HG03442 (cell line): Measurements from ENCODE around the gene ZFHX3.

ENCODE experiments used
- ATAC-seq: cut with Tn5 transposase; IDR thresholded peaks from one replicate; pipeline ENCODE4 v1.9.1; 2021; ENCODE audit warnings: mild to moderate bottlenecking, moderate library complexity; ENCODE audit not compliant: unreplicated experiment

The ZFHX3 gene

GRCh38 chr16:72857834-72858664, 189.9 kb downstream of the ZFHX3 start:
- ATAC-seq, result no peak

- ATAC-seq, result no peak
Observed at GRCh38 chr16:72856797-72857196, 191.1 kb downstream of the ZFHX3 start.

DNA sequence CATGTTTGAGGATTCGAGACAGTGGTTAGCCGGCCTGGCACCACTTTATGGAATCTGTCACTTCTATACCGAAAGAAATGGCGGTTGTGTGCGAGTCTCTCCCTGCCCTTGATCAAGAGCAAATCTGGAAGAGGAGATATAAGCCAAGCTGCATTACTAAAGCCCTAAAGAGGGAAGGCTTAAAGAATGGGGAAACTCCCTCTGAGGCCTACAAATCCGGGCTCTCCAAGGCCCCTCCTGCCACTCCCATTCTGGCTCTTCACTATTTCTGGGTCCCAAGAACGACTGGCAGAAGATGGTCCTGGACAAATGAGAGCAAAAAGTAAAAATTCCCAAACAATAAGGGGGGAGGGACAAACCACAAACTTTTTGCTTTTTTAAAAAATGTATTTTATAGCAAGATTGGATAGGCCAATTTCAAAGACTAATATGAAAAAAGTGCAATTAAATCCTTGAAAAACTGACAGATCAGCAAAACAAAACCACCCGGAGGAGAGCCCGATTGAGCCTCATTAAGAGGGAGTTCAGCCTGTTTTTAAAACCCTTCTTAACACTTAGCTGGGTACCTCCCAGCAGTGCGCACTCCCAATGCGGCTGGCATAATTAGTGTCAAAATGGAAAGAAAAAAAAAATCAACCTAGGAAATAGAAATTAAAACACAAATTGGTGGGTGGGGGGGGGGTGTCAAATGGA, 193.5 kb downstream of the ZFHX3 start:
- no peak for ATAC-seq

GRCh38 chr16:72853575-72854266, 194.2 kb downstream of the ZFHX3 start:
- ATAC-seq, result no peak

DNA sequence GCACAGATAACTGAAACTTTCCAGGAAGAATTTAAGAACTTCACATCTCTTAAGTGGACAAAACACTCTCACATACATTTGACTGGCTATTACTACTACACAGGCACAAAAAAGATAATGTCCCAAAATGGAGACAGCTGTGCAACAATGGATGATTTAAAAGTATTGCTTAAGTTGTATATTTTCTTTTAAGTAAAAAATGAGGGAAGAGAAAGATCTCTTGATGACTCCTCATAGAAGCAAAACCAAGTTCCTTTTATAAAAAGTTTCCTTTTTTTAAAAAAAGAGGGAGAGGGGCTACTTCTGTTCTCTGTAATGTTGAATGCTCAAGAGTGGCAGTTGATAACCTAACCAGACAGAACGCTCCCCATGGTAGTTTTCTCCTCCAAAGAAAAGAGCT, 195.5 kb downstream of the ZFHX3 start:
- ATAC-seq, result no peak

GRCh38 chr16:72850853-72851252, 197.1 kb downstream of the ZFHX3 start:
- no peak for ATAC-seq

DNA sequence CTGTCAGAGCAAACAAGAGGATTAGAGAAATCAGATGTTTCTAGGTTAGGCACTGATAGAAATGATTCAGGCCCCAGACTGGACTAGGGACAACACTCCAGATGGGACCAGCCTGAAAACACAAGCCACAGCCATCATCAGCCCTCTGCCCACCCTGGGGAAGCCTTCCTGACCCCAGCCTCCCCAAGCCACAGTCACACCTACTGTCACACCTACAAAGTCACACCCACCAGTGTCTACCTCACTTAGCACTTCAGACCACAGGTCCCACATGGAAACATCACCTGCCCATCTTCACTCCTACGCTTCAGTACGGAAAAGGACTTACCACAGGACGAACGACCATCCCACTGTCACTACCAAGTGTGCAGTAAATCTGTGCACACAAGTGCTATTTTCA, 197.9 kb downstream of the ZFHX3 start:
- no peak for ATAC-seq

- ATAC-seq, result no peak
Observed at GRCh38 chr16:72848759-72849664, 198.9 kb downstream of the ZFHX3 start.

- no peak for ATAC-seq
Observed at GRCh38 chr16:72848028-72848400, 199.9 kb downstream of the ZFHX3 start.

GRCh38 chr16:72847187-72848027, 200.5 kb downstream of the ZFHX3 start:
- no peak for ATAC-seq

DNA sequence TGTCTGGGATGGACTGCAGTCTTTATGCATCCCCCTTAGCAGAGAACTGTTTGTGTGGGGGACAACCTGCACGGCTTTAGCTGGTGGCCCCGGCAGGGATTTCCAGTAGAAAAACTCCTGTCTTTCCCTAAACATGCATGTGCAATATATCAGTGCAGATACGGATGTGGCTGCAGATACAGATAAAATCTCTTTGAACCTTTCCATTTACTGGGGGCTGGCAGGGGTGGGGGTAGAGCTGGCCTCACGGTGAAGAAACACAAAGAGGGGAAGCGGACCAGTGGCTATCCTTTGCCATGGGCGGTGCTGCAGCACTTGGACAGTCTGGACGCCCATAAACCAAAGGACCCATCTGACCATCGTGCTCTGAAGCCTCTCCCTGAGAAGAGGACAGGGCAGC, 201.3 kb downstream of the ZFHX3 start:
- ATAC-seq, result no peak

- no peak for ATAC-seq
Observed at GRCh38 chr16:72845322-72846020, 202.5 kb downstream of the ZFHX3 start.

DNA sequence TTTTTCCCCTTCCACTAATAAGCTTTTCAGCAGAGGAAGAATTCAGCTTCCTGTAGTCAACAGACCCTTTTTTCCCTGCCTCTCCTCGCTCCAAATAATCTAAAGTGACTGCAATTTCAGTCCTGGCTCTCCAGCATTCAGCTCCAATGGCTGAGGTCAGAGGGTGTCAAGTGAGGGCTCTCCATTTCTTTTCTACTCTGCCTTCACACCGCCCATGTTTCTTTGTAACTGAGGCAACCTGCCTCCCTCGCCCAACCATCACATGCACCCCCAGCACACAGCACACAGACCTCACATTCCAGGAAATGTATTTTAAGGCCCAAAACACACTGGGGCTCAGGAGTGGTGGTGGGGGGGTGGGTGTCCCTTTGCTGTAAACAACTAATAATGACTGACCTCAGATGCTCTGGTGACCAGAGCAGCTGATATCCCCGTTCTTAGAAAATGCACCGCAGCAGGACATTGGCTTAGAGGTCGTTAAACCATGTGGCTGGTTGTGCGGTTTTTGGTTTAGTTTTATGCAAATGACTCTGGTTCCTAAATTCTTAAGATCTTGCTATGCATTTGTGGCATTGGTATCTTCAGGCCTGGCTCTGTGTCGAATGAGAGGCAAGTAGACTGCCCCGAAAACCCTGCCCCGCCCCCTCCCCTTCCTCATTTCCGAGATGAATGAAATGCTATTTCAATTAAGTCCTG, 203.6 kb downstream of the ZFHX3 start:
- no peak for ATAC-seq

DNA sequence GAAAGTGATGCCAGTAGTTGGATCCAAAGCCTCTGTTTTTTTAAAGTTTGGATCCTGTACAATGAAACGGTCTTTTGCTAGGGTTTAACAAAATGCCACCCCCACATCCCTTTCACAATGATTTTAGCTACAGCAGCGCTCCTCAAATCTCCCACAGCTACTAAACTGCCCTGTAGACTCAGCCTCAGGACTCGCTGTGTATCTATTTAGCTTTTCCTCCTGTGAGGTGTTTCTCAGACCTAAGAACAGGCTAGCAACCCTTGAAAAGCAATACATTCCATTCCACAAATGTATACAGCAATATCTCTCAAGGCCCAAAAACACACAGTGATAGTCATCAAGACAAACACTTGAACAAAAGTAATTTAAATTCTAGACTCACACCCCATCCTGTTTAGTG, 206.4 kb downstream of the ZFHX3 start:
- no peak for ATAC-seq

DNA sequence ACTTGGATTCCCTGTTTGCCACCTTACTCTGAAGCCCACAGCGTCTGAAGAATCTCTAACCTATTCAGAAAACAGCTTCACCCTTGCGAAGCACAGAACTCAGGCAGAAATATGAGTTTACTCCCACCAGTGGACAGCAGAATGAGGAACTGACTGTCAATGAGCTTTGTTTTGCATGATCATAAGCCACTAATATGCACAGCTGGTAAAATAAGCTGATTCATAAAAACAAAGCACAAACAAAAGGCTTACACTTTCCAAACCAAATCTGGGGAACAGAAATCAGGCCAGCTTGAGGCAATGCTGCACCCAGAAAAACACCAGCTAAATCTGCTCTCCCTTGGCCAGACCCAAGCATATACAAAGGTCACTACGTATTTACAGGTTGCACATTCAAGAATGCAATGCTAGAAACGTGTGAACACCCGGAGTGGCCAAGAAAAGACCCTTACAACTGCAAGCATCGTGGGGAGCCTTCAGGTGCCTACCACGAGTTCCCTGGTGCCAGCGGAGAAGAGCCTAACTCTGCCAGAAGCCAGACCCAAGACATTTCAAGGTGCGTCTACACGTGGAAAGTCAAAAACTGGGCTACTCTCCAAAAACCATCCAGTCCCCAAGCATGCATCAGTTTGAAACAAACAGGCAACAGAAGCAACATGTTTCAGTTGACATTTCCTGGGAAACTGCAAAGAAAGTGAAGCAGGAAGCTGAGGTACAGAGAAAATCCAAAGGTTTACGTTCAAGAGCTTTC, 207.1 kb downstream of the ZFHX3 start:
- ATAC-seq, result no peak

DNA sequence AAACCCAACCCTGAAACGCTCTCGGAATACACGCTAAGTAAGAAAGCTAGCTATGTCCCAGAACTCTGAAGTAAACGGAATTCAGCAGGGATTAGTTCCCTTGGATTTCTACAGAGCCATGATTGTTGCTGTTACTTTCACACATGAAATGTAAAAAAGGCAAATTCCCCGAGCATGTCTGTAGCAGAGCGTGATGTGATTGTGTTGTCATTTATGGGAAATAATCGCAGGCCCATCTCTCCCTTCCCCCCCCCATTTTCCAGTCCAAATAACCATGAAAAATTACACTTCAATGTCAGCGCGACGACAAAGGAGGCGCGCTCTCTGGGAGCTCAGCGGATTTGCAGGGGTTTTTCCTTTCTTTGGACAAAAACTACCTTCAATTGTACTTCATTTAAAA, 209.0 kb downstream of the ZFHX3 start:
- ATAC-seq, result no peak

DNA sequence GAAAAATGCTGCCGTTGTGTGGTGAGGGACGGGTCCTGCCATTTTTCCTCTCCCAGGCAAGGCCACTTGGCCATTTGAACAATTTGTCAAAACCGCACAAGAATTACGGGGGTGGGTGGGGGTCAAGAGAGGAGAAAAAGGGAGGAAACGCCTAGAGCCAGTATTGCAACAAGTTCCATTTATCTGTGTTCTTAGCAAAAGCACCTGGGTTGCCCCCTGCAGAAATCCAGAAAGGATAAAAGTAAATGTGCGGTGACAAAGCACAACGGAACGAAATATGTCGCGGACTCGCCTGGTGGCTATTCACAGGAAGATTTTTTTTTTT, 209.4 kb downstream of the ZFHX3 start:
- no peak for ATAC-seq
